PC-3 (cell line): ENCODE measurements around the gene KRR1.

ENCODE experiments used
- CTCF ChIP-seq: fragments of 300-600 bp; sonication (generic); conservative IDR thresholded peaks from 2 replicates; pipeline ENCODE4 v1.5.1; 2017; ENCODE audit warnings: antibody characterized with exemption, low read depth, mild to moderate bottlenecking, low read length
- EZH2 ChIP-seq: fragments of 300-600 bp; sonication (generic); IDR thresholded peaks from one replicate; pipeline ENCODE4 v1.6.1; 2017; ENCODE audit warnings: antibody characterized with exemption, mild to moderate bottlenecking, low read length; ENCODE audit not compliant: unreplicated experiment
- EZH2phosphoT487 ChIP-seq: fragments of 300-600 bp; sonication (generic); IDR thresholded peaks from 2 replicates; pipeline ENCODE4 v1.6.1; 2018; ENCODE audit warnings: mild to moderate bottlenecking, antibody characterized with exemption, low read length, borderline replicate concordance

DNA sequence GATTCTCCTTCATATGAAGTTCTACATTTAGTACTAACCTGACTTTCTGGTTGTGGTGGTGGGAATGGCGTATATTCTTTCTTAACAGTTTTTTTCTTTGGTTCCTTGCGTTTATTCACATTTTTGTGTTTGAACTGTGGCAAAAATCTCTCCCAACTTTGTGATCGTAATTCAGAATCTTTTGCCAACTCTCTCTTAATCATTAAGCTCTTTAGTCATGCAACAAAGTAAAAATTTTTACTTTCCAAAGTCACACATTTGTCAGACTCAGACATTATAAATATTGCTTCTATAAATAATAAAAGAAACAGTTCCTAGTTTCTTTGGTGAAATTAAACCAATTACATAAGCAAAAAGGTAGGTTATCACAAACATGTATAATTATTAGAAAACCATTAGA is 7.5 kb downstream of the KRR1 start:
- TF ChIP-seq CTCF (no peak), EZH2 (no peak), EZH2phosphoT487 (no peak)
